HG03575 (cell line): Measurements from ENCODE around the gene LIMK1.
"Not testable (repeated sequence)": the region's sequence is repeated elsewhere in the genome, so short reads cannot be mapped to it uniquely, and the experiment has no call there.

ENCODE experiments used
- ATAC-seq: cut with Tn5 transposase; IDR thresholded peaks from one replicate; pipeline ENCODE4 v1.9.1; 2021; ENCODE audit not compliant: unreplicated experiment, insufficient number of reproducible peaks, low FRiP score; ENCODE audit errors: extremely low read depth

The LIMK1 gene

GRCh38 chr7:74105992-74106391 lies 22.4 kb downstream of the LIMK1 start:
- ATAC-seq, result no peak

- no peak for ATAC-seq
Measured at GRCh38 chr7:74106846-74107245, 23.2 kb downstream of the LIMK1 start.

DNA sequence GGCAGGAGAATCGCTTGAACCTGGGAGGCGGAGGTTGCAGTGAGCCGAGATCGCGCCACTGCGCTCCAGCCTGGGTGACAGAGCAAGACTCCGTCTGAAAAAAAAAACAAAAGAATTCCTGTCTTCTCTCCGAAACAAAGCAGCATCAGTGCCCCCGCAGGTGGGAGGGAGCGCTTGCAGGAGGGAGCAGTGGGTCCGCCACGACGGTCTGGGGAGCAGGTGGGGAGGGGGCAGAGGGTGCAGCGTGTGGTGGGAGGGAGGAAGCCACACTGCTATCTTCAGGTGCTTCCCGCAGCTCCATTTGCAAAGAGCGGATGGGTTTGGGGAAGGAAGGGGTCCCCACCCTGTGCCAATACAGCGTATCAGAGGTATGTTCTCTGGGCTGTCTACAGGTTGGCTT lies 31.7 kb downstream of the LIMK1 start:
- no peak for ATAC-seq

- ATAC-seq, result no peak
Measured at GRCh38 chr7:74116356-74116755, 32.8 kb downstream of the LIMK1 start.

DNA sequence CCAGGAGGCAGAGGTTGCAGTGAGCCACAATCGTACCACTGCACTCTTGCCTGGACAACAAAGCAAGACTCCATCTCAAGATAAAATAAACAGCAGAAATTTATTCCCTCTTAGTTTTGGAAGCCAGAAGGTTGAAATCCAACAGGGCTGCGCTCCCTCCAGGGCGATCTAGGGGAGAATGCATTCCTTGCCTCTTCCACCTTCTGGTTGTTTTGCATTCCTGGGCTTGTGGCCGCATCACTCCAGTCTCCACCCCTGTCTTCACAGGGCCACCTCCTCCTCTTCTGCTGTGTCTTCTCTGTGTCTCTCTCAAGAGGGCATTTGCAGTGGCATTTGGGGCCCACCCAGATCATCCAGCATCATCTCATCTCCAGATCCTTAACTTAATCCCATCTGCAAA lies 36.2 kb downstream of the LIMK1 start:
- no peak for ATAC-seq

- no peak for ATAC-seq
Measured at GRCh38 chr7:74121401-74122249, 38.0 kb downstream of the LIMK1 start.

DNA sequence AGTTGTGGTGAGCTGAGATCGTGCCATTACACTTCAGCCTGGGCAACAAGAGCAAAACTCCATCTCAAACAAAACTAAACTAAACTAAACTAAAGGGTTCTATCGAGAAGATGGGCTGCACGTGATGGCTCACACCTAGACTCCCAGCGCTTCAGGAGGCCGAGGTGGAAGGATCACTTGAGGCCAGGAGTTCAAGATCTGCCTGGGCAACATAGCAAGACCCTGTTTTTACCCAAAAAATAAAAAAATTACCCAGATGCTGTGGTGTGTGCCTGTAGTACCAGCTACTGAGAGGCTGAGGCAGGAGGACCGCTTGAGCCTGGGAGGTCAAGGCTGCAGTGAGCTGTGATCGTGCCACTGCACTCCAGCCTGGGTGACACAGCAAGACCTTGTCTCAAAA lies 40.3 kb downstream of the LIMK1 start:
- ATAC-seq, result not testable (repeated sequence)

DNA sequence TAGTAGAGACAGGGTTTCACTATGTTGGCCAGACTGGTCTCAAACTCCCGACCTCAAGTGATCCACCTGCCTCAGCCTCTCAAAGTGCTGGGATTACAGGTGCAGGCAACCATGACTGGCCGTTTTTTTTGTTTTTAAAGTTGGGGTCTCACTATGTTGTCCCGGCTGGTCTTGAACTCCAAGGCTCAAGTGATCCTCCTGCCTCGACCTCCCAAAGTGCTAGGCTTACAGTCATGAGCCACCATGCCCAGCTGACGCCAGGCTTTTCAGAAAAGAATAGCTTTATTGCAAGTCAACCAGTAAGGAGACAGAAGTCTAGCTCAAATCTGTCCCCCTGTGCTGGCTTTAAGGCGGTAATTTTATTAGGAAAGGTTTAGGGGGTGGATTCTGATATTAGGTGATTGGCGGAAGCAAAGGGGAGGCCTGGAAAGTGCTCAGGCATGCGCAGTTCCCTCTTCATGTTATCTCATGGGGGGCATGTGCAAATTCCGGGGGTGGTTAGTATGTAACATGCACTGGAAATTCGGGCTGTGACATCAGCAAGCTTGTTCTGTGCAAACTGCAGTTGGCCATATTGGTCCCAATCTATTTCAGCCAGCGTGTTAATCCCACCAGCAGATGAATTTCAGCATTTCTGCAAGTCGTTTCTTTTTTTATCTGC lies 42.7 kb downstream of the LIMK1 start:
- ATAC-seq, result no peak

DNA sequence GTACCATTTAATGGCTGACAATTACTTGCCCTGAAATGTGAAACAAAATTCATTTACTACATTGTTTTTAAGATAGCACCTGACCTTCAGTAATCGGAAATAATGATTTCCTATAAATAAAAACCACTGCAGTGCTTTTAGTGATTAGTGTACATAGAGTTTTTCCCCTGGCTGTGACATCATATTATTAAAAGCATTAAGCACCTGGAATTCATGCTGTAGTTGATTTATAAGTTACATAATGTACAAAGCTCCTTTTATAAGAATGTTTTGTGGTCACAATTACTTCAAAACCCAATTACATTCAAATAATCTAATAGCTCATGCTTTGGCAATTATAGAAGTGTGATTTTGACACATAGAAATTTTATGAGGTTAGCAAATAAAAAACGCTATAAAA lies 46.3 kb downstream of the LIMK1 start:
- no peak for ATAC-seq

DNA sequence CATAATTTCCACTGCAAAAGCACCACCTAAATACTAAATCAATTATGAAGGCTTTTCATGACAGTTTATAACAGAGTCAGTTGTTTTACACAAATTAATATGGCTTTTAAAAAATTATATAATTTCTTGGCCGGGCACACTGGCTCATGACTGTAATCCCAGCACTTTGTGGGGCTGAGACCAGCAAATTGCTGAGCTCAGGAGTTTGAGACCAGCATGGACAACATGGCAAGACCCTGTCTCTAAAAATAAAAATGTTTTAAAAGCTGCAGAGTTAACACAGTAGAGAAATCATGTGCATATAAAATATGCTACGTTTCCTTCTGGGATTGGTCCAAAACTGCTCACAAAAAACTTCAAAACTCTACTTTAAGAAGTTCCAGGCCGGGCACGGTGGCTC lies 46.9 kb downstream of the LIMK1 start:
- ATAC-seq, result no peak

DNA sequence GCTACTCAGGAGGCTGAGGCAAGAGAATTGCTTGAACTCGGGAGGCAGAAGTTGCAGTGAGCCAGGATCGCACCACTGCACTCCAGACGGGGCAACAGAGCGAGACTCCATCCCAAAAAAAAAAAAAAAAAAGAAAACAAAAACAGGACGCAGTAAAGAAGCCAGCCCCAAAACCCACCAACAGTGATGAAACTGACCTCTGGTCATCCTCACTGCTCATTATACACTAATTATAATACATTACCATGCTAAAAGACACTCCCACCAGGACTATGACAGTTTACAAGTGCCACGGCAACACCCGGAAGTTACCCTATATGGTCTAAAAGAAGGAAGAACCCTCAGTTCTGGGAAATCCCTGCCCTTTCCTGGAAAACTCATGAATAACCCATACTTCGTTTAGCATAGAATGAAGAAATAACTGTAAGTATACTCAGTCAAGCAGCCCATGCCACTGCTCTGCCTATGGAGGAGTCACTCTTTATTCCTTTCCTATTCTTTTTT lies 50.6 kb downstream of the LIMK1 start:
- no peak for ATAC-seq

DNA sequence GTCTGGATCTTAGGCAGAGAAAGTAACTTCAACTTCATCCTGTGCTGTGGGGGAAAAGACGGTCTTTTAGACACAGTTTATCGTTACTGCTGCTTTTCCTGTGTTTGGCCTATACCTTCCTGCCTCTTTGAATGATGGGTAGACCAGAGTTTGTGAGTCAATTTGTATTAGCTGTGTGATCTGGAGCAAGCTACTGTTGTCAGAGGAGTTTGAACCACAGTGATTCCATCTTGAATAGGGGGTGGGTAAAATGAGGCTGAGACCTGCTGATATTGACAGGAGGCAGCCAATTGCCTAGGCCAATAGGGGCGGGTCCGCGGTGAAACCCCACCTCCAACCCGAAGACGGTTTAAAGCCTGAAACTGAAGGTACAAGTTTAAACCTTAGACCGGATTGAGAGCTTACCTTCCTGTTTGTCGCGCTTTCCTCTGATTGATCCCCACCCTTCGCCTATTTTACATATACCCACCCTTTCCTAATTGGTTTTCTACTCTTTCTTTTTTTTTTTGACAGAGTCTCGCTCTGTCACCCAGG lies 54.8 kb downstream of the LIMK1 start:
- no peak for ATAC-seq

- no peak for ATAC-seq
Measured at GRCh38 chr7:74138945-74139843, 55.6 kb downstream of the LIMK1 start.

- no peak for ATAC-seq
Measured at GRCh38 chr7:74141705-74142104, 58.1 kb downstream of the LIMK1 start.

DNA sequence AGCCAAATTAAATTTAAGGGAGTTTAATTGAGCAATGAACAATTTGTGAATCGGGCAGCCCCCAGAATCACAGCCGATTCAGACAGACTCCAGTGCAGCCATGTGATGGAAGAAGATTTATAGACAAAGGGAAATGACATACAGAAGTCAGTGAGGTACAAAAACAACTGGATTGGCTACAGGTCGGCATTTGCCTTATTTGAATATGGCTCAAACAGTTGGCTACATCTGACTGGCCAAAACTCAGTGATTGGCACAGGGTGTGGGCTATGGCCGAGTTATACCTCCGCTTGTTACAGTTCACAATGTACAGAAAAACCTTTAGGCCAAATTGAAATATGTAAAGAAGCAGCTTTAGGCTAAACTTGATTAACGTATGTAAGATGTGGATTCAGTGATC lies 59.8 kb downstream of the LIMK1 start:
- ATAC-seq, result no peak

DNA sequence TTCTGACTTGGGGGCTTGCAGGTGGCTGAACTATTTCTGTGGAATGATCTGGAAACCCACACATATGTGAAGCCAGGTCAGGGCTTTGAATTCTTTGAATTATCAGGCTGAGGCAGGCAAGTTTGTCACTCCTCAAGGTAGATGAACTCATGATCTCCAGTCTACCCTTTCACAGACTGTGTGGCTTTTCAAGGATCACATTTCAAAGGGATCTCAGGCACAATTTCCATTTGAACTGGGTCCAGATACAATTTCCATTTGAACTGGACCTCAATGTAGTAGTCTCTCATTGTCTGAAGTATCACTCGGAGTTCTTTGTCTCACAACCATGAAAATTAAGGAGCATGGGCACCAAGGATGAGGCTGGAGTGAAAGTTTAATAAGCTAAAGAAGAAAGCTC lies 64.9 kb downstream of the LIMK1 start:
- no peak for ATAC-seq

GRCh38 chr7:74149071-74149470 lies 65.5 kb downstream of the LIMK1 start:
- ATAC-seq, result no peak

- no peak for ATAC-seq
Measured at GRCh38 chr7:74149603-74150002, 66.0 kb downstream of the LIMK1 start.

DNA sequence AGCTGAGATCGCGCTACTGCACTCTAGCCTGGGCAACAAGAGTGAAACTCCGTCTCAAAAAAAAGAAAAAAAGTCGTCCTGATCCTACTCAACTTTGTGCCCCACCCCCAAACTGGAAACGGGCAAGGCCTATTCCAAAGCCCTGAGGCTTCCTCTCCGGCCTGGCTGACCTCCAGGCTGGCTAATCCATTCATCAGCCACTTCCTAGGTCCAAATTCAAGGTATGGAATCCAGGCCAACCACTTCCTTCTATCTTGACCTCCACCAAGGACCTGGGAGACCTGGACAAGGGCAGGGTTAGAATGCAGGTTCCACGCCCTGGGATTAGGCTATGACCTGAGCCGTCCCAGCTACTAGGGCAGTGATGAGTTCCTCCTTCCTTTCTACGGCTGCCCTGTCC lies 70.1 kb downstream of the LIMK1 start:
- no peak for ATAC-seq
